Mucosa of descending colon (tissue), 3 donors: ENCODE data around the gene GSC. TPM values are rescaled to one million over a fixed set of nuclear protein-coding genes. Genes with fewer than 3 reads are reported as not detected.

Source experiments
- ATAC-seq: fragments of 200-7000 bp; cut with Tn5 transposase; one replicate; pipeline ENCODE4 v1.9.1; 2020; ENCODE audit warnings: mild to moderate bottlenecking, moderate library complexity
- DNase-seq, 3 donors: peaks; one replicate each; pipeline ENCODE4 v3.0.0-alpha.2; 2020
- H3K36me3 ChIP-seq: fragments of 200-600 bp; one replicate; pipeline ENCODE4 v1.8.0; 2021; ENCODE audit warnings: low read depth, mild to moderate bottlenecking
- H3K4me1 ChIP-seq: fragments of 200-600 bp; one replicate; pipeline ENCODE4 v1.8.0; 2021; ENCODE audit warnings: low read depth, mild to moderate bottlenecking
- H3K4me3 ChIP-seq: fragments of 200-600 bp; one replicate; pipeline ENCODE4 v1.8.0; 2021; ENCODE audit warnings: mild to moderate bottlenecking
- H3K9me3 ChIP-seq: fragments of 200-600 bp; one replicate; pipeline ENCODE4 v1.8.0; 2021; ENCODE audit warnings: mild to moderate bottlenecking
- intact Hi-C, 2 donors: fragments of 100-400 bp; cut with DNase I in 1 of 2; cut with micrococcal nuclease in 1 of 2; formaldehyde crosslinking; loops; one replicate each; pipeline versions ENCODE4 v1.11.0 to v1.11.1; 2022; cut with DNase I, micrococcal nuclease
- total RNA-seq, 3 donors: library from RNA; stranded (reverse); fragmentation: NEBNext Ultra II Directional in 2 of 3; extraction: Animal tissue kit (Norgen Biotek cat#: 25700) in 2 of 3; gene quantifications; one replicate each; pipeline versions ENCODE4 v1.2.1 to v1.2.4, GENCODE V29; 2021 to 2023
- TF ChIP-seq, protein P1 (sequence below): fragments of 200-600 bp; IDR thresholded peaks from one replicate; pipeline ENCODE4 v1.8.0; 2022; ENCODE audit warnings: antibody characterized with exemption, mild to moderate bottlenecking
- donor health status: DM: no; HTN: no; CAD: no; lungs with moderate emphysema.
- donor health status: DM: no; HTN: no; CAD: no.
- donor health status: DM: no; HTN: yes; CAD: no.

The GSC gene
- total RNA-seq, 3 donors from 2014 or later: not detected

DNA sequence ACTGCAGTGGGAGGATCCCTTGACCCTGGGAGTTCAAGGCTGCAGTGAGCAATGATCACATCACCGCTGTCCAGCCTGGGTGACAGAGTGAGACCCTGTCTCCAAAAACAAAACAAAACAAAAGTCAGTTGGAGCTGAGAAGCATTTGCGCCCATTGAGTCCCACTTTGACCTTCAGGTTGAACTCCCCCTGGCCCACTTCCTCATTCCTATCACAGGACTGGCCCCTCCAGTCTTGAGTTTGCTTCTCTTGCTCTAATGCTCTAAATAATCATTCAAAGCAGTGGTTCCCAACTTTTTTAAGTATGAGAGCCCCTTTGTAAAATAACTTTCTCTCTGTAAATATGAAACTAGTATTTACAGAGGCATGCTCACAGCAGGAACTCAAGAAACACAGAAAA, 28.0 kb upstream of the GSC start:
- ATAC-seq (no peak), DNase-seq (no peak)
- intact Hi-C loops: no loop called here
- Histone ChIP-seq H3K9me3 (no peaks in the 10 kb centered on the region), H3K4me3 (no peak overlapping the region), H3K36me3 (no peaks in the 10 kb centered on the region), H3K4me1 (no peaks in the 10 kb centered on the region)
- TF ChIP-seq, protein P1, sequence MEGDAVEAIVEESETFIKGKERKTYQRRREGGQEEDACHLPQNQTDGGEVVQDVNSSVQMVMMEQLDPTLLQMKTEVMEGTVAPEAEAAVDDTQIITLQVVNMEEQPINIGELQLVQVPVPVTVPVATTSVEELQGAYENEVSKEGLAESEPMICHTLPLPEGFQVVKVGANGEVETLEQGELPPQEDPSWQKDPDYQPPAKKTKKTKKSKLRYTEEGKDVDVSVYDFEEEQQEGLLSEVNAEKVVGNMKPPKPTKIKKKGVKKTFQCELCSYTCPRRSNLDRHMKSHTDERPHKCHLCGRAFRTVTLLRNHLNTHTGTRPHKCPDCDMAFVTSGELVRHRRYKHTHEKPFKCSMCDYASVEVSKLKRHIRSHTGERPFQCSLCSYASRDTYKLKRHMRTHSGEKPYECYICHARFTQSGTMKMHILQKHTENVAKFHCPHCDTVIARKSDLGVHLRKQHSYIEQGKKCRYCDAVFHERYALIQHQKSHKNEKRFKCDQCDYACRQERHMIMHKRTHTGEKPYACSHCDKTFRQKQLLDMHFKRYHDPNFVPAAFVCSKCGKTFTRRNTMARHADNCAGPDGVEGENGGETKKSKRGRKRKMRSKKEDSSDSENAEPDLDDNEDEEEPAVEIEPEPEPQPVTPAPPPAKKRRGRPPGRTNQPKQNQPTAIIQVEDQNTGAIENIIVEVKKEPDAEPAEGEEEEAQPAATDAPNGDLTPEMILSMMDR: no peak

DNA sequence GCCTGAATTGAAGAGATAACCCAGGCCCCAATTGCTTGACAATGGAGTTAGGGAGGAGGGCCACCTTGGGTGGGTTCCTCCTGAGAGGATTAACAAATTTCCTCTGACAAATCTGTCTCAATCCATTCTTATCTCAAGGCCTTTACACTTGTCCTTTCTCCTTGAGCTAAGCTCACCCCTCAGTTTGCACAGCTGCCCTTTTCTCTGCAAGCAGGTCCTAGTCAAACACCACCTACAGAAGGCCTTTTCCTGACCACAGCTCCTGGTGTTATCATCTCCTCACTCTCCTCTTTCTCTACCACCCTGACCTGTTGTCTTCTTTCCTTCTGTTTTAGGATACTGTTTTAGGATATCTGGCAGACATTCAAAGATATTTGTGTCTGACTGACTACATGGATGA, 26.4 kb upstream of the GSC start:
- Histone ChIP-seq H3K9me3 (no peaks in the 10 kb centered on the region), H3K36me3 (no peaks in the 10 kb centered on the region), H3K4me1 (no peaks in the 10 kb centered on the region), H3K4me3 (no peak overlapping the region)
- DNase-seq (no peak), ATAC-seq (no peak)
- intact Hi-C loops: no loop called here
- TF ChIP-seq, protein P1: no peak

GRCh38 chr14:94795372-94795771, 25.5 kb upstream of the GSC start:
- Histone ChIP-seq H3K9me3 (no peaks in the 10 kb centered on the region), H3K4me1 (no peaks in the 10 kb centered on the region), H3K4me3 (no peak overlapping the region), H3K36me3 (no peaks in the 10 kb centered on the region)
- no peak for DNase-seq
- intact Hi-C loops: no loop called here
- TF ChIP-seq, protein P1: no peak
- ATAC-seq: no peak

- H3K36me3 ChIP-seq: no peaks in the 10 kb centered on the region
- TF ChIP-seq, protein P1: no peak
- no peak for DNase-seq
- intact Hi-C loops: no loop called here
- H3K4me3 ChIP-seq: no peak overlapping the region
- no peaks in the 10 kb centered on the region for H3K9me3 ChIP-seq
- no peak for ATAC-seq
- no peaks in the 10 kb centered on the region for H3K4me1 ChIP-seq
These were observed 24.0 kb upstream of the GSC start for GRCh38 chr14:94793901-94794300.

- no peaks in the 10 kb centered on the region for H3K36me3 ChIP-seq
- H3K9me3 ChIP-seq: no peaks in the 10 kb centered on the region
- no peaks in the 10 kb centered on the region for H3K4me1 ChIP-seq
- TF ChIP-seq, protein P1: no peak
- ATAC-seq (no peak), DNase-seq (no peak)
- intact Hi-C loops: no loop called here
- H3K4me3 ChIP-seq: no peak overlapping the region
These were observed 17.7 kb upstream of the GSC start for GRCh38 chr14:94787655-94788054.

DNA sequence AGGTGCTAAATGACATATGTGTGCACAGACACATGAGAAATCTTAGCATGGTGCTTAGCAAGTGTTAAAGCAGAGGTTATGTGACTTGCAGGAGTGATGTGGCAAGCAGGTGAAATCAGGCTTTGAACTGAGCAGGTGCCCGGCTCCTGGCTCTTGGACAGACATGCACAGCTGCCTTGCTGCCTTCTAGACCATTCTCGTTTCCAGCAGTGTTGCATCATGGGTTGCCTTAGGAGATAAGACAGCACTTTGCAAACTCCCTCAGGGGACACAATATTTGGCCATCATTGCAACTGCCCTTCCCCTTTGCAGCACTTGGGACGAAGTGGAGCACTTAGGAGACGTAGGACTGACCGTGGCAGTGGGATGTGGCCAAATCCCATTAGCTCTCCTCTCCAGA, 17.2 kb upstream of the GSC start:
- intact Hi-C loops: no loop called here
- no peaks in the 10 kb centered on the region for H3K36me3 ChIP-seq
- DNase-seq (no peak), ATAC-seq (no peak)
- TF ChIP-seq, protein P1: no peak
- no peaks in the 10 kb centered on the region for H3K4me1 ChIP-seq
- H3K9me3 ChIP-seq: no peaks in the 10 kb centered on the region
- H3K4me3 ChIP-seq: no peak overlapping the region
